ENCODE measurements around the gene EIF3M.

- peak; percentile 46 for TF ChIP-seq CTCF (IDR thresholded peaks at IDR 0.05; ENCODE audit: poor library complexity)
- TF ChIP-seq EZH2 (IDR thresholded peaks at IDR 0.05; ENCODE audit: borderline replicate concordance) = no peak
- TF ChIP-seq EZH2phosphoT487 (IDR thresholded peaks at IDR 0.05; ENCODE audit: low read depth, severe bottlenecking, unreplicated experiment) = no peak
Observed at GRCh38 chr11:32615422-32615821, 31.8 kb downstream of the EIF3M start.

Measured in hepatocyte (in vitro differentiated cells).